SIG-M5 (cell line): ENCODE data around the gene C3orf18.

Experiments used
- DNase-seq: peaks from one replicate; lab custom pipeline; 2025; lab: John Stamatoyannopoulos, UW

The C3orf18 gene

DNA sequence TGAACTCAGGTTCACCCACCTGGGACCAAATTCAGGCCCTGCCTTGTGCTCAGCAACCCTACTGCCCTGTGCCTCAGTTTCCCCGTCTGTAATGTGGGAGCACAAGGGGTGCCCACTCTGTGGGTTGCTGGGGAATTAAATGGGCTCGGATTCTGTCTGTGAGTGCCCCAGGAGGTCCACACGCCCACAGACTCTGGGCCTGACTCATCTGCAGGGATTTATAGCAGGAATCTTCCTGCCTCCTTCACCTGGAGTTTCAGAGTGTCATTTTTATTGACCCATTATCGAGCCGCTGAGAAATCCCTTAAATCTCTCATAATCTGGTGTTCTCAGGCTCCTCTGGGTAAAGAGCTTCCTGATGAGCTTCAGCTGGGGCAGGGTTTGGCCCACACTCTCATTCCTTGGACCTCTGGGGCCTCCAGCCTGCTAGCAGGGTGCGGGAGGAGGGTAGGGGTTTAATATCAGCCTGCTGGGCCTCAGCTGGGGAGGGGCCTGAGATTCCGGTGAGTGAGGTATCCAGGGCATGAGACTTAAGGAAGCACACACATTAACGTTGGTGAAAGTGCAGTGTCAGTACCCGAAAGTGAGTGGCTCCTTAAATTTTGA, 16.4 kb downstream of the C3orf18 start:
- DNase-seq, result no peak

DNA sequence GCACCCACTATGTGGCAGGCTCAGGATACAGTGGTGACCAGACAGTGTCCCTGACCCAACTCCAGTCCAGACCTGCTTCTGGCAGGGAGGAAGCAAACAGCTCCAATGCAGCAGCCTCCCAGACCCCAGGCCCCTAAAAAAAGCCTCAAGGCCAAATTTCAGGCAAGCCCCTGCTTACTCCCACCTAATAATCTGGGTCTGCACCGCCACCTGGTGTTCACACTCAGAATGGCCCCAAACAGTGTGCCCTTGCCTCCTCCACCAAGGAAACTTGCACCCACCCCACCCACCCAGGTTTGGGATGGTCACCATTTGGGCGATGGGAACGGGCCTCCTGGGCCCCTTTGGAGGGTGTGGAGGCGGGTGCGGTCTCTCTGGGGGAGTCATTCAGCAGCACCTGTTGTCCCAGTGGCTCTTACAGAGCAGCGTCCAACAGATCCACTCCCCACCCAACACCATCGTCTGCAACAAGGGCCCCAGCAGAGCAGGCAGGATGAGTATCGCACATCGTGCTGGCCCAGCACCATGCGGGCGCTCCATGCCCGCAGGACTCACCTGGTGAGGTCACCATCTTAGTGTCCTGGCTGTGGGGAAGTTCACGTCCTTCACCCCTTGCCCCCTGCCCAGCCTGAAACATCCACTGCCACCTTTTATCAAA, 17.3 kb downstream of the C3orf18 start:
- no peak for DNase-seq

DNA sequence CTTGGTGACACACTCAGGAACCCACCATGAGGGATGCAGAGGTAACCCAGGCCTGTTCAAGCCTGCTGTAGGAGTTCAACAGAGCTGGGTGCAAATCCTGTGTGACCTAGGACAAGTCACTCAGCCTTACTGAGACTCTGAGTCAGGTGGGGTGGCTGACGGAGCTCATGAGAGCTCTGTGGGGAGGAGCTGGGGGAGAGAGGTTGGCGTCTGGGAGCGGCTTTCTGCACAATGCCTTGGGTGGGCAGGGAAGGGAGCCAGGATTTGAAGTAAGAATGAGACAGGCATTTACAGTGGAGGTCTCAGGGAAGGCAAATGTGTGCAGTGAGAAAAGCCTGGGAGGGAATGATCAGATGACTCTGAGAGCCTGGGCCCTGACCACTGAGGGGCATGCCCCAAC, 18.3 kb downstream of the C3orf18 start:
- no peak for DNase-seq

DNA sequence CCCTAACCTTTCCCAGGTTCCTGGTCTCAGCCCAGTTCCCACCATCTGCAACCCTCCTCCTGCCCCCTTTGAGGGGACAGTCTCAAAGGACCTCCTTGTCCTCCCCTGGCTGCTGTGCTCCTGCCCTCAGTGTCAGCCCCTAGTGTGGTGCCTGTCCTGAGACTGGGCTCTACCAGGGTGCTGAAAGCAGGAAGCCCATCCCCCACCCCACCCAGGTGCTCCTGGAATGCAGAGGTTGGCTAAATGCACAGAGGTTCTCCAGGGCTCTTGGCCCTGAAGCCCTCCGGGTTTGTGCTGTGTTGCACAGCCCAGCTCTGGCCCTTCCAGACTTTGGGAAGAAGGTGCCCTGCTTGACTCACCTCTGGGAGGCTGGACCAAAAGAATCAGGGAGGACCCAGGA, 21.8 kb downstream of the C3orf18 start:
- DNase-seq, result no peak

DNA sequence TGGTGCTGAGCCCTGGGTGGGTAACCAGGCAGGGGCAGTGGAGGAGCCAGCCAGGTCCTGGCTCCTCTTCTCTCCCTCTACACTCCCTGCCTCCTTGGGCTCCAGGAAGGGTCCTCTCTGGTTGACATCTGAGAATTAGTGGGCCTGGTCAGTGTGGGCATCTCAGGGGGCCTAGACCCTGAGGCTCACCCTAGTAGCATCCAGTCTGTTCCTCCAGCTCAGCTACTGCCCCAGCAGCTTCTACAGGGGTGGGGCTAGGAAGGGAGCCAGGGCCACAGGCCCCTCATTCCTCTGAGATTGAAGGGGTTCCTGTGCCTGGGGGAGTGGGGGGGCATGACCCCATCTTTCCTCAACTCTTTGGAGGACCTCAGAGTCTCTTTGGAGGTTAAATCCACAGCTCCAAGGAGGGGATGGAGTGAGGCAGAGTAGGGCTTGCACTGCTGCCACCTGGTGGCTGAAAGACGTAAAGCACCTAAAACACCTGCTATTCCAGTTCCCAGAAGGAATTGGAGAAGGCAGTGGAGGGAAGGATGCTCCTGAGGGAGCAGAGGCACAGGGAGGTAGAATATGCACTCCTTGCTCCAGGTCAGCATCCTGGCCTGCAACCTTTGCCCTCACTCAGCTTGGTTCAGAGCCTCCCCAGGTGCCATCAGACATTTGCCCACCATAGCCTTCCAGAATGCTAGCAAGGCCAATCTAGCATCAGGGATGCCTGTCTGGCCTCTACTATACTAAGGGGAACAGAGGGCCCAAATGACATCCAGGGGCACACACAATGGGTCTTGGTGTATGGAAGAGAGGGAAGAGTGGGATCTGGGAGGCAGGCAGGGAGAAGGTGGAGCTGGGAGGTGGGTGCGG, 25.1 kb downstream of the C3orf18 start:
- no peak for DNase-seq

DNA sequence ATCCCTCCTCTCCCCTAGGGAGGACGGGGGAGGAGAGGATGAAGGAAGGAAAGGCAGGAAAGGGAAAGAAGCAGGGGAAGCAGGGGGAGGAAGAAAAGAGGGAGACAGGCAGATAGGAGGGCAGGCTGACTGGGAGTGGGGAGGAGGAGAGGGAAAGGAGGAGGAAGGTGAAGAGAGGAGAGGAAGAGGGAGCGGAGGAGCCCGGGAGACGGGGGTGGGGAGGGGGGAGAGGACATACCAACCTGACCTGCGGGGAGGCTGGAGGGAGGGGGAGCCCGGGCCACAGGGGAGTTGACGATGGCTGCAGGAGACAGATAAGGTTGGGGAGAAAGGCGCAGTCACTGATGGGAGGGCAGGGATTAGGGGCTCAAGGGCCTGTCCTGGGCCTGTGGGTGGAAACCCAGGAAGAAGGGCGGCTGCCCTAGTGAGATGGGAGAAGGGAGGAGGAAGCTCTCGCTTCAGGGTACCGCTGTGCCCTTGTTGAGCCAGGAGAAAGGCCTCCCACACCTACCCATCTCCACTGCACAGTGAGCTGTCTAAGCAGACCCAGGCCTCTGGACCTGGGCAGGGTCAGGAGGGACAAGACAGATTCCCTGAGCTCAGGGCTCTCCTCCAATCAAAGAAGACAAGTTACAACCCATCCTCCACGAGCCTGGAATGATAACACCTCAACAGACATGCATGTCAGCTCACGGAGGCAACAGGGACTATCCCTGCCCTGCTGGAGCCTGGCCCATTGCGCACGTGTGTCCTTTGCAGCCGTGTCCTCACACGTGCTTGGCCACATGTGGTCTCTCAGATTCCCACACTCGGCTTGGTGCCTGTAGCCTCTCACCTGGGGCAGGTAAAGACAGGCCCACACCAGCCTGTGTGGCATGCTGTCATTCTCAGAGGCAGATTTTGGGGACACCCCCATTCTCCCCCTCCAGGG, 27.9 kb downstream of the C3orf18 start:
- DNase-seq, result no peak

DNA sequence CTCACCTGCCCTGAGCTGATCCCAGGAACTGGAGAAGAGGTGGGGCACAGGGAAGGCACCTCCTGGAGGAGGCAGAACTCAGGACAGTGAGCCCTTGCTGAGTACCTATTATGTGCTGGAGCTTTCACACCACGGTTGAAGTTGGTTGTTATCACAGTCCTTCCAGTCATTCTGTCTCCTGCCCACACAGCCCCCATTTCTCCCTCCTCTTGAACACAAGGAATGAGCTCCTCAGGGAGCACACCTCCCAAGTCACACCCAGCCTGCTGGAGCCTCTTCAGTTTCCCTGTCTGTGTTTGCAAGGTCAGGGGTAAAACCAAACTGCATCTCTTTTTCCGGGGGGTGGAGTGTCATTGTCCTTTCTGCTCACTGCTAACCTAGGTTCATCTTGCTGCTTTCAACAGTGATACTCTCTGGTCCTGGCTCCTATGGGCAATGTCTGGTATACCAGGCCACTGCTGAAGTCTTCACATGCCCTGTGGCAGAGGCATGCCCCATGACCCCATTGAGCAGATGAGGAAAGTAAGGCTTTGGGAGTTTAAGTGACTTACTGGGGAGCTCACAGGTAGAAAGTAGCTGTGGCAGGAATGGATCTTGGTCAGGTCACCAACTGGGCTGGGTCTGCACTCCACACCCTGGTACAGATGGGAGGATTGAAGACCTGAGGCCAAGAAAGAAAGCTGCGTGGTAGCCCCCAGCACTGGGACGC, 30.0 kb downstream of the C3orf18 start:
- DNase-seq, result no peak

DNA sequence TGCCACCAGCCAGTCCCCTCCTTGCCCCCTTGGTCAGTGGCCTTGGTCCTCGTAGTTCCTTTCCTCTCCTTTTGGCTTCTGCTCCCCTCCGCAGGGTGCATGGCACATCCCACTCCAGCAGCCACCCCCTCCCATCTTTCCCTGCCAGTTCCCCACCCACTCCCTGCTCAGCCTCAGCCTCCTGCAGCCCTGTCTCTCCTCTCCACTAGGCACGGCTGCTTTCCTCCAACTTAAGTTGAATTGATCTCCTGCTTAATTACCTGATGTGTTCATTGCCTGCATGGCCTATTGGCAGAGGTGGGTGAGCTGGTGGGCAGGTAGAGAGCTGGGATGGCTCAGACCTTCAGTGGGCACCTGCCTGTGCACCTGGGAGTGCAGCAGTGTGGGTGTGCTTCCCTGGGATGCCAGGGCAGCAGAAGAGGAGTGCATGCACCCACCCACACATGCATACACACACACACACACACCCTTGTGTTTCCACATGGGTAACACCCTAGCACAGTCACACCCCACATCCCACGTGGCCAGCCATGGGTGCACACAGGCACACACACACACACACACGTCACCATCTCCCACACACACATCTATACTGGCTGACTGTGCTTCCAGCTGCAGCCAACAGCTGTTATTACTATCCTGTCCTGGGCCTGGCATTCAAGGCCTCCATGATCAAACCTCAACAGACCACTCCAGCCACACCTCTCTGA, 30.9 kb downstream of the C3orf18 start:
- no peak for DNase-seq

DNA sequence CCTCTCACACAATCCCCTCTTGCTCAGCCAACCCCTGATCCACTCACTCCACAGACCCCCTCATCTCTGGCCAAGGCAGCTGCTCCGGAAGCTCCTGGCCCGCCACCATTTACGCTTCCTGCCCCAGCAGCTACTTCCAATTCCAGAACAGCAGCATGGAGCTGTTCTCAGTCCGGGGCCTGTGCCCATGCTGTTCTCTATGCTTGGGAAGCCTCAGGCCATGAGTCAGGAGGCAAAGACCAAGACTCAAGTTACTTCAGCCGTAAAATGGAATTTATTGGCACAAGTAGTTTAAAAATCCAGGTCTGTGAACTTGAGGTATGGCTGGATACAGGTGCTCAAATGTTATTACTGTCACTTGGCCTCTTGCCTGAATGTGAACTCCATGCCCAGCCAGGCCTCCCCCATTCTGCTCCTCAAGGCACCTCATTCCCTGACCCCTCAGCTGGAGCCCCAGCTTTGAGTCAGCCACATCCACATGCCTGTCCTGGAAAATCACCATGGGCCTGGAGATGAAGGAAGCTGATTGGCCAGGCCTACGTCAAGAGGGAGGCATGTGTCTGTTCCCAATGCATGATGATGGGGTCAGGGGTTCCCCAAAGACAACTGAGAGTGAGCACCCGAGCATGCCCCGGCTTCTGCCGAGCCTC, 32.7 kb downstream of the C3orf18 start:
- DNase-seq, result no peak

DNA sequence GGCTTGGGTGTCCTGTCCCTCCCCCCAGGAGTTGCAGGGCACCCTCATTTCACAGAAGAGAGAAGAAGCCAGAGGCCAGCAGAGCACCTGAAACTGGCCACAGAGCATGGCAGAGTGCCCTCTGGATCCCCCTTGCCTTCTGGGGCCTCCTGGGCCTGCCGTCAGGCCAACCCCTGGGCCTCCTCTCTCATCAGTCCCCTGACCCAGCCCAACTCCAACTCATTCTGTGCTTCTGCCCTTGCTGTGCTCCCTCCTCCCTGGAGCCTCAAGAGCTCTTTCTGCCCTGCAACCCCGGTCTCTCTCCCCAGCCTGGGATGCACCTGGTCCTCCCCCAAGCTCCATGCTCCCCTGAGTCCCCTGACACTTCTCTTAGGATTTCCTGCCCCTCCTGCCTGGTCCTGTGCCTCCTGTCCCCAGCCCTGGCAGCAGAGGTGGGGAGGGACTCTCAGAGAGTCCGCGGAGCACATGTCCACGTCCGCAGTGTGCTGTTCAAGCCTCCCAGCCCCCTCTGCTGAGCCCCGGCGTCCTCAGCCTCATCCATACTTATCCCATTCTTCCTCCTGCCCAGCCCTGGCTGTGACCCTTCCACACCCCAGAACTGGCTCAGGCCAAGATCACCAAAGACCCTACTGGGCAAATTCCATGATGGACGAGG, 33.6 kb downstream of the C3orf18 start:
- DNase-seq, result no peak

DNA sequence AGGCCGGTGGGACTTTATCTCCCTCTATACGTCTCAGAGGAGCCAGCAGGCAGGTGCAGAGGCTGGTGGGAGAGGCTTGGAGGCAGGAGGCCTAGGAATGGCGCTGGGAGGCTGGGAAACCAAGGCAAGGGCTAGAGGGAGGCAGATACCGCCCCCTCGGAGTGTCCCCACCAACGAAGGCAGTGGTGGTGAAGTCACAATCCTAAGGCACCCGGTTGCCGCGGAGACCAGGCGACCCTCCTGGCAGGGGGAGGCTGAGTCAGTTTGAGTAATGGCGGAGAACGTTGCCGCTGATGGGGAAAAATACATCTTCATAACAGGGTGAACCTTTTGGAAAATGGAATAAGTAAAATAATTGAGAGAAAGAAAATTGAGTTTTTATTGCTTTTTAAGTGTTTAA, 34.2 kb downstream of the C3orf18 start:
- no peak for DNase-seq

DNA sequence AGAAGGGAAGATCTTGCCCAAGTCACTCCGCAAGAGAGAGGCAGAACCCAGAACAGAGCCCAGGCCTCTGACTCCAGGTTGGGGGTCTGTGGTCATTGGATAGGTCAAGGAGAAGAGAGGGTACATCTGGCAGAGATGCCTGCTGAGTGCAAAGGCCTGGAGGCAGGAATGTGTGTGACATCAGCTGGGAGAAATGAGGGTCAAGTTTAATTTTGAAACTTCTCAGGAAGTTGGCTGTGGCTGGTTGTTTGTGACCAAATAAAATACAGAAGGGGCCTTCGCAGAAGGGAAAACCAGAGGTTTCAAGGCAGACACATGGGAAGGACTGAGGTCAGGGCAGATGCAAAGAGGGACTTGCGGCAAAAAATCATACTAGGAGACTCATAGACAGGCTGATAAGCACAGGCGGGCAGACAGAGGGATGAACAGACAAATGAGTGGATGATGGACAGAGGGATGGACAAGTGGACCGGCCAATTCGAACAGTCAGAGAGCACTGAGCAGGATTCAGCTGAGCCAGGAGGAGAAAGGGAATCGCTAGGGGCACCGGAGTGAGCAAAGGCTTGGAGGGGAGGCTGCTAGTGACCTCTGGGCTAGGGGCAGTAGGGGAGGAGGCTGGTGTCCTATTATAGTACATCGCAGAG, 35.4 kb downstream of the C3orf18 start:
- DNase-seq, result no peak

DNA sequence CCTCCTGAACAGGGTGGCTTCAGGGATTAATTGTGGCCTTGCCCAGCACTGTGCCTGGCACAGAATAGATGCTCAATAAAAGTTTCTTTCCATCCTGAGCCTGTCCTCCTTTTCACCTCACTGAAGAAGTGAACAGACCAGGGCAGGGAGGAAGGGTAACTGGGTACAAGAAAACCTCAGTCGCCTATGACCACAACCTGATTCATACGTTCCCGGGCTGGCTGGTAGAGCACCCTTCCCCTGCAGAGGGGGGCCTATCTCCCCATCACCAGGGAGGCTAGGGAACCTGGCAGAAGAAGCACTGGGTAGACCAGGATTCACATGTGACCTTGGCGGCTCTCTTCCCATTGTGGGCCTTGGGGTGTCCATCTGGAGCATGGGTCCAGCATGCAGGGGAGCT, 36.3 kb downstream of the C3orf18 start:
- DNase-seq, result no peak

DNA sequence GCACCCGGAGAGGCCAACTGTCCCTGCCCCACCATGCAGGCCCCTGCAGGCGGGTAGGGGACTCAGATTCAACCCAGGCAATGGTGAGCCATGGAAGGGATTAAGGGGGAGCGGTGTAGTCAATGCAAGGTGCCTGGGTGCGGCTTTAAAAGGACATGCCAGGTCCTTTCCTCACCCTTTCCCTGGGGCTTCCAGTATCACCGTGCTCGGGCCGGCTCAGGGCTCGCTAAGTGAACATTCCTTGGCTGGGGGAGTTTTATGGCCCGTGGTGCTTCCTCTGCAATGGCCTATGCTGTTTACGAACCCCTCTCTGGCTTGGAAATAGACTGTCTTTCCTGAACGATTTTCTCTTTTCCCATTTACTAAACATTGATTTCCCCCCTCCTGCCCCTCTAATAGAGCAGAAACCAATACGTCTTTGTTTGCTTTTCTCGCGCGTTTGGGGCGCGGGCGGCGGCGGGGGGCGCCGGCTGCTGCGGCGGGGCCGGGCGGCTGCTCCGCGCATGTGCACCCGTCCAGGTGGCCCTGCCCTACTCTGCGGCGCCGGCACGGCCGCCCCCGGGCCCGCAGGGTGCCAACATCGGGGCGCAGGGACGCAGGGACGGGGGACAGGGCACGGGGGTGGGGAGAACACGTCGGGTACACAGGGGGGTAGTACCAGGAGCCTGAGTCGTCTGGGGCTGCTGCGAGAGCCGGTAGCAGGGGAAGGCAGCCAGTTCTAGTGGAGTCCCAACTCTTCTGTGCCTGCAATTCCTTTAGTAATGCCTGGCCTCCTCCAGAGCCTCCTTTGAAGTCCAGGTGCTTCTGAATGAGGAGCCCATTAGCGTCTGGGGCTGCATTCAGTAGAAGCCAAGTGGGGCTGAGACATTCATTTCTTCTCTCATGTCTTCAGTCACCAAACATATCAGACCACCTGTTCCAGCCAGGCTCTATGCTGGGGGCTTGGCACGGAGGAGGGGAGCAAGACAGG, 37.3 kb downstream of the C3orf18 start:
- DNase-seq, result no peak

DNA sequence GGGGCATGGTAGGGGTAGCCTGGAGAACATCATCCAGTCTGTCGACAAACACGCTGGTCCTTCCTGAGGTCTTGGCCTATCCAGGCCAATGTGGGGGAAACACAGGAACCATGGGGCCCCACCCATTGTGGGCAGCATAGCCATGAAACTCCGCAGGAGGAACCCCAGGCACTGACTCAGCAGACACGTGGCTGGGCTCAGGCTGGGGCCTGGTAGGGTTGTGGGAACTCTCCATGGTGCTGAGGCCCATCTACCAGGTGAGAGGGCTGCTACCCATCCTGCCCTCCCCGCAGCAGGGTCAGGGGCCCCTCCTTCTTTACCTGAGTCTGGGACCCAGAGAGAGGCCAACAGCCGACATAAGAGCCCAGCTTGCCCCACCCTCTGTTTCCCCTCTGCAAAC, 41.6 kb downstream of the C3orf18 start:
- peak; percentile 24 for DNase-seq

DNA sequence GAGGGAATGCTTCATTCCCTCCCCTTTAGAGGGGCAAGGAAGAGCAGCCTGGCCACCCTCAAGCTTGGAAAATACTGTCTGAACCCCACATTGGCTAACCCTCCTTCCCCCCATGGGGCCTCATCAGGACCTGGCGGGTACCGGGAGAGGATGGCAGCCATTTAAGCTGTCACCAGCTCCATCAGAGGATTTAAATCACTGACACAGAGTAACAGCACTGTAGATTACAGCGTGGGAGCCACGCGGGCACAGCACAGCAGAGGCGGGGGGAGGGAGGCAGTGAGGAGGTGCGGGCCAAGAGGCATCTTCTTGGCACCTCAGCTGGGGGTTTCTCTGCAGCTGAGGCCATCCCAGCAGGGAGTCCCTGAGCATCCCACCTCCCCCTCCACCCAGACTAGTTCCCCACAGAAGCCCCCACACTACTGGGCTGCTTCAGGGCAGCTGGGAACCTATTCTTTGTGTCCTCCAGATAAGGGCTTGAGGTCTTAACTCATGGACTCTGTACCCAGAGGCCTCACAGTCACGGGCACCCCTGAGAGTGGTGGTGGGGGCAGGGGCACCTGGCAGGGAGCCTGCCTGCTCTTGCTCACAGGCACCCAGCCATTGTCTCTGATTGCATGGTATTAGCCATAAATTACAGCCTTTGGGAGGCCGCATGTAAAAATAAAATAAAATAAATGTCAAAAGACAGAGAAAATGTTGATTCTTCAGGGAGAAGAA, 42.2 kb downstream of the C3orf18 start:
- no peak for DNase-seq

DNA sequence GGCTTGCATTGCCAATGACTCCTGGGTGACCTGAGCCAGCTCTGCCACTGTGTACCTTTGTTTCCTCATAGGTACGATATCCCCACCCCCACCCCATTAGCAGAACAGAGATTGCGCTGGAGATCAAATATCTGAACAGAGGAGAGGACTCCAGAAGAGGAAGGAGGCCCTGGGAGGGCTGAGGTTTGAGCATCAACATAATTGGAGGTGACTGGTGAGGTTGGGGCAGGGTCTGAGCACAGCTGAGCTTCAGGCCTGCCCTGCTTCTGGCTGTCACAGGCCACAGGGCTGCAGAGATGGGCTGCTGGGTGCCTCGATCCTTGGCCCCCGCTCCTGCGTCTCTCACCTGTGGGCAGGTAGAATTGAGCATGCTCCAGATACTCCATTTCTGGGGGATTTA, 42.8 kb downstream of the C3orf18 start:
- DNase-seq, result no peak
